ENCODE results near the gene WDFY1.

GRCh38 chr2:223829128-223829527, 116.0 kb downstream of the WDFY1 start:
- TF ChIP-seq POLR2A (IDR thresholded peaks at IDR 0.05): no peak
- TF ChIP-seq, protein P1, sequence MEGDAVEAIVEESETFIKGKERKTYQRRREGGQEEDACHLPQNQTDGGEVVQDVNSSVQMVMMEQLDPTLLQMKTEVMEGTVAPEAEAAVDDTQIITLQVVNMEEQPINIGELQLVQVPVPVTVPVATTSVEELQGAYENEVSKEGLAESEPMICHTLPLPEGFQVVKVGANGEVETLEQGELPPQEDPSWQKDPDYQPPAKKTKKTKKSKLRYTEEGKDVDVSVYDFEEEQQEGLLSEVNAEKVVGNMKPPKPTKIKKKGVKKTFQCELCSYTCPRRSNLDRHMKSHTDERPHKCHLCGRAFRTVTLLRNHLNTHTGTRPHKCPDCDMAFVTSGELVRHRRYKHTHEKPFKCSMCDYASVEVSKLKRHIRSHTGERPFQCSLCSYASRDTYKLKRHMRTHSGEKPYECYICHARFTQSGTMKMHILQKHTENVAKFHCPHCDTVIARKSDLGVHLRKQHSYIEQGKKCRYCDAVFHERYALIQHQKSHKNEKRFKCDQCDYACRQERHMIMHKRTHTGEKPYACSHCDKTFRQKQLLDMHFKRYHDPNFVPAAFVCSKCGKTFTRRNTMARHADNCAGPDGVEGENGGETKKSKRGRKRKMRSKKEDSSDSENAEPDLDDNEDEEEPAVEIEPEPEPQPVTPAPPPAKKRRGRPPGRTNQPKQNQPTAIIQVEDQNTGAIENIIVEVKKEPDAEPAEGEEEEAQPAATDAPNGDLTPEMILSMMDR (IDR thresholded peaks at IDR 0.05): no peak

All from heart left ventricle (tissue), 13 donors.